Neural cell (in vitro differentiated cells): ENCODE measurements around the gene PPME1. TPM values are rescaled to one million over a fixed set of nuclear protein-coding genes. Genes with fewer than 3 reads are reported as not detected.

Experiments used
- H2AFZ ChIP-seq: fragments of 200-600, 300-800 bp; sonication (generic), shearing (Covaris generic); 2 replicates; pipeline ENCODE4 v1.6.0; 2014; ENCODE audit warnings: low read depth, mild to moderate bottlenecking, antibody characterized with exemption, low read length, moderate library complexity
- H3F3A ChIP-seq: fragments of 200-600 bp; shearing (Covaris generic); 2 replicates; pipeline ENCODE4 v1.6.1; 2016; ENCODE audit warnings: mild to moderate bottlenecking, moderate library complexity, mixed read lengths, antibody characterized with exemption, low read length; ENCODE audit not compliant: insufficient read depth, poor library complexity, severe bottlenecking
- H3K27ac ChIP-seq: fragments of 200-600, 300-800 bp; sonication (generic), shearing (Covaris generic); 2 replicates; pipeline ENCODE4 v1.5.1; 2014; ENCODE audit warnings: mild to moderate bottlenecking, low read length, moderate library complexity
- H3K27me3 ChIP-seq: fragments of 300-800, 200-600 bp; sonication (generic), shearing (Covaris generic); 2 replicates; pipeline ENCODE4 v1.6.0; 2014; ENCODE audit warnings: mild to moderate bottlenecking, low read depth, low read length, moderate library complexity; ENCODE audit not compliant: insufficient read depth
- H3K36me3 ChIP-seq: fragments of 300-800, 200-600 bp; sonication (generic), shearing (Covaris generic); 2 replicates; pipeline ENCODE4 v1.5.1; 2014; ENCODE audit warnings: mild to moderate bottlenecking, antibody characterized with exemption, low read length, moderate library complexity; ENCODE audit not compliant: insufficient read depth
- H3K4me2 ChIP-seq: fragments of 300-800, 200-600 bp; sonication (generic), shearing (Covaris generic); 2 replicates; pipeline ENCODE4 v1.6.0; 2014; ENCODE audit warnings: mild to moderate bottlenecking, low read length
- H3K4me3 ChIP-seq: fragments of 300-800, 200-600 bp; sonication (generic), shearing (Covaris generic); 2 replicates; pipeline ENCODE4 v1.5.1; 2014; ENCODE audit warnings: mild to moderate bottlenecking, low read length, moderate library complexity
- H3K79me2 ChIP-seq: fragments of 200-600 bp; shearing (Covaris generic); replicated peaks from 2 replicates; pipeline ENCODE4 v1.6.0; 2014; ENCODE audit warnings: mild to moderate bottlenecking, low read length, moderate library complexity; ENCODE audit not compliant: insufficient read depth
- H3K9ac ChIP-seq: fragments of 300-800, 200-600 bp; sonication (generic), shearing (Covaris generic); 2 replicates; pipeline ENCODE4 v1.6.1; 2016; ENCODE audit warnings: mild to moderate bottlenecking, low read length, mixed read lengths
- H3K9me2 ChIP-seq: fragments of 200-600 bp; shearing (Covaris generic); 2 replicates; pipeline ENCODE4 v1.6.1; 2016; ENCODE audit warnings: mild to moderate bottlenecking, low read length, mixed read lengths; ENCODE audit not compliant: insufficient read depth
- H3K9me3 ChIP-seq: fragments of 200-600, 300-800 bp; sonication (generic), shearing (Covaris generic); 2 replicates; pipeline ENCODE4 v1.6.1; 2016; ENCODE audit warnings: mild to moderate bottlenecking, mixed run types, low read length, moderate library complexity, mixed read lengths
- H4K20me1 ChIP-seq: fragments of 200-600 bp; shearing (Covaris generic); 2 replicates; pipeline ENCODE4 v1.6.1; 2016; ENCODE audit warnings: mild to moderate bottlenecking, mixed run types; ENCODE audit not compliant: insufficient read depth
- EP300 ChIP-seq: fragments of 450-650 bp; conservative IDR thresholded peaks from 2 replicates; pipeline ENCODE4 v1.6.1; 2014; ENCODE audit warnings: antibody characterized with exemption, mild to moderate bottlenecking, moderate library complexity; ENCODE audit not compliant: poor library complexity, severe bottlenecking
- EZH2 ChIP-seq: fragments of 200-600, 300-800 bp; shearing (Covaris generic), sonication (generic); IDR thresholded peaks from 2 replicates; pipeline ENCODE4 v1.6.1; 2014; ENCODE audit warnings: antibody characterized with exemption, low read length, borderline replicate concordance, mild to moderate bottlenecking; ENCODE audit not compliant: insufficient read depth, poor library complexity, severe bottlenecking
- MXI1 ChIP-seq: fragments of 450-650 bp; conservative IDR thresholded peaks from 2 replicates; pipeline ENCODE4 v1.6.1; 2014; ENCODE audit warnings: antibody characterized with exemption, mild to moderate bottlenecking; ENCODE audit not compliant: poor library complexity, severe bottlenecking
- POLR2AphosphoS5 ChIP-seq: IDR thresholded peaks from 2 replicates; pipeline ENCODE4 v1.6.1; 2012
- RAD21 ChIP-seq: fragments of 450-650 bp; conservative IDR thresholded peaks from 2 replicates; pipeline ENCODE4 v1.6.1; 2014; ENCODE audit warnings: antibody characterized with exemption, mild to moderate bottlenecking, moderate library complexity
- SMC3 ChIP-seq: fragments of 450-650 bp; conservative IDR thresholded peaks from 2 replicates; pipeline ENCODE4 v1.6.1; 2014; ENCODE audit warnings: antibody characterized with exemption, mild to moderate bottlenecking, moderate library complexity; ENCODE audit not compliant: poor library complexity
- TAF1 ChIP-seq: IDR thresholded peaks from 2 replicates; pipeline ENCODE4 v1.6.1; 2012; ENCODE audit warnings: low read depth
- polyA plus RNA-seq: library from polyadenylated mRNA; depleted of rRNA; stranded (reverse); fragments of >200 nt; gene quantifications from 2 replicates; pipeline ENCODE4 v1.2.3, GENCODE V29; 2014
- small RNA-seq, 3 experiments: library from RNA; depleted of rRNA; stranded (forward); fragments of <200 nt; gene quantifications; one replicate each; pipeline ENCODE3, GENCODE V24; 2012
- TF ChIP-seq, protein P1 (sequence below): fragments of 450-650 bp; IDR thresholded peaks from 2 replicates; pipeline ENCODE4 v1.5.1; 2014; ENCODE audit warnings: antibody characterized with exemption, mild to moderate bottlenecking, moderate library complexity; ENCODE audit not compliant: poor library complexity, severe bottlenecking
- TF ChIP-seq, protein P2 (sequence below): IDR thresholded peaks from 2 replicates; pipeline ENCODE4 v1.6.1; 2012; ENCODE audit warnings: borderline replicate concordance

PPME1 gene
- polyA plus RNA-seq, 1 donor from 2014 or later: 49.5 TPM

DNA sequence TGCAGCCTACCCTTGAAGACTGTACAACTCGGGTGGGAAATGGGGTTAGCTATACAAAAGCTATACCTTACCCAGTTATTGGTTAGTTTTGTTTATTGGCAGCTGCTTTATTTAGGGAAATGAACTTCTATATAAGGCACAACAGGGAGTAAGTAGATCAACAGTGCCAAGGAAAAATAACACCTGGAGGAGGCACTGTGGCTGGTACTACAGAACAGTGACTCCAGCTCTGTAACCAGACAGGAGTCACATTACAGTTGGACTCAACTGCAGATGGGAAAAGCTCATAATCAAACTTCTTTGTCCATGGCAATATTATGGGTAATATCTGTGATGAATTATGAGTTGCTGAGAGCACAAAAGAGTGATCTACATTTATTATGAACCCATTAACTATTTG lies 126.4 kb downstream of the PPME1 start:
- Histone ChIP-seq H4K20me1 (no peaks in the 10 kb centered on the region), H2AFZ (no peak overlapping the region), H3F3A (no peaks in the 10 kb centered on the region), H3K9ac (no peak overlapping the region), H3K4me2 (no peak overlapping the region), H3K9me3 (no peaks in the 10 kb centered on the region), H3K4me3 (no peak overlapping the region), H3K27ac (no peak overlapping the region), H3K27me3 (no peaks in the 10 kb centered on the region), H3K36me3 (no peaks in the 10 kb centered on the region), H3K9me2 (no peaks in the 10 kb centered on the region), H3K79me2 (no peaks in the 10 kb centered on the region)
- no peak for TF ChIP-seq TAF1
- TF ChIP-seq, protein P1, sequence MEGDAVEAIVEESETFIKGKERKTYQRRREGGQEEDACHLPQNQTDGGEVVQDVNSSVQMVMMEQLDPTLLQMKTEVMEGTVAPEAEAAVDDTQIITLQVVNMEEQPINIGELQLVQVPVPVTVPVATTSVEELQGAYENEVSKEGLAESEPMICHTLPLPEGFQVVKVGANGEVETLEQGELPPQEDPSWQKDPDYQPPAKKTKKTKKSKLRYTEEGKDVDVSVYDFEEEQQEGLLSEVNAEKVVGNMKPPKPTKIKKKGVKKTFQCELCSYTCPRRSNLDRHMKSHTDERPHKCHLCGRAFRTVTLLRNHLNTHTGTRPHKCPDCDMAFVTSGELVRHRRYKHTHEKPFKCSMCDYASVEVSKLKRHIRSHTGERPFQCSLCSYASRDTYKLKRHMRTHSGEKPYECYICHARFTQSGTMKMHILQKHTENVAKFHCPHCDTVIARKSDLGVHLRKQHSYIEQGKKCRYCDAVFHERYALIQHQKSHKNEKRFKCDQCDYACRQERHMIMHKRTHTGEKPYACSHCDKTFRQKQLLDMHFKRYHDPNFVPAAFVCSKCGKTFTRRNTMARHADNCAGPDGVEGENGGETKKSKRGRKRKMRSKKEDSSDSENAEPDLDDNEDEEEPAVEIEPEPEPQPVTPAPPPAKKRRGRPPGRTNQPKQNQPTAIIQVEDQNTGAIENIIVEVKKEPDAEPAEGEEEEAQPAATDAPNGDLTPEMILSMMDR: no peak
- no peak for TF ChIP-seq EZH2
- TF ChIP-seq, protein P2, sequence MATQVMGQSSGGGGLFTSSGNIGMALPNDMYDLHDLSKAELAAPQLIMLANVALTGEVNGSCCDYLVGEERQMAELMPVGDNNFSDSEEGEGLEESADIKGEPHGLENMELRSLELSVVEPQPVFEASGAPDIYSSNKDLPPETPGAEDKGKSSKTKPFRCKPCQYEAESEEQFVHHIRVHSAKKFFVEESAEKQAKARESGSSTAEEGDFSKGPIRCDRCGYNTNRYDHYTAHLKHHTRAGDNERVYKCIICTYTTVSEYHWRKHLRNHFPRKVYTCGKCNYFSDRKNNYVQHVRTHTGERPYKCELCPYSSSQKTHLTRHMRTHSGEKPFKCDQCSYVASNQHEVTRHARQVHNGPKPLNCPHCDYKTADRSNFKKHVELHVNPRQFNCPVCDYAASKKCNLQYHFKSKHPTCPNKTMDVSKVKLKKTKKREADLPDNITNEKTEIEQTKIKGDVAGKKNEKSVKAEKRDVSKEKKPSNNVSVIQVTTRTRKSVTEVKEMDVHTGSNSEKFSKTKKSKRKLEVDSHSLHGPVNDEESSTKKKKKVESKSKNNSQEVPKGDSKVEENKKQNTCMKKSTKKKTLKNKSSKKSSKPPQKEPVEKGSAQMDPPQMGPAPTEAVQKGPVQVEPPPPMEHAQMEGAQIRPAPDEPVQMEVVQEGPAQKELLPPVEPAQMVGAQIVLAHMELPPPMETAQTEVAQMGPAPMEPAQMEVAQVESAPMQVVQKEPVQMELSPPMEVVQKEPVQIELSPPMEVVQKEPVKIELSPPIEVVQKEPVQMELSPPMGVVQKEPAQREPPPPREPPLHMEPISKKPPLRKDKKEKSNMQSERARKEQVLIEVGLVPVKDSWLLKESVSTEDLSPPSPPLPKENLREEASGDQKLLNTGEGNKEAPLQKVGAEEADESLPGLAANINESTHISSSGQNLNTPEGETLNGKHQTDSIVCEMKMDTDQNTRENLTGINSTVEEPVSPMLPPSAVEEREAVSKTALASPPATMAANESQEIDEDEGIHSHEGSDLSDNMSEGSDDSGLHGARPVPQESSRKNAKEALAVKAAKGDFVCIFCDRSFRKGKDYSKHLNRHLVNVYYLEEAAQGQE: no peak
- no peak for TF ChIP-seq EP300
- no peak for TF ChIP-seq POLR2AphosphoS5
- TF ChIP-seq MXI1: no peak
- TF ChIP-seq SMC3: no peak
- no peak for TF ChIP-seq RAD21

GRCh38 chr11:74299015-74299414 lies 127.9 kb downstream of the PPME1 start:
- H3F3A ChIP-seq: no peaks in the 10 kb centered on the region
- no peak overlapping the region for H3K4me3 ChIP-seq
- no peaks in the 10 kb centered on the region for H3K27me3 ChIP-seq
- H3K9ac ChIP-seq: no peak overlapping the region
- no peaks in the 10 kb centered on the region for H3K9me3 ChIP-seq
- H3K27ac ChIP-seq: no peak overlapping the region
- no peaks in the 10 kb centered on the region for H3K9me2 ChIP-seq
- H3K79me2 ChIP-seq: no peaks in the 10 kb centered on the region
- H2AFZ ChIP-seq: no peak overlapping the region
- H4K20me1 ChIP-seq: no peaks in the 10 kb centered on the region
- TF ChIP-seq TAF1: no peak
- TF ChIP-seq, protein P2: no peak
- no peaks in the 10 kb centered on the region for H3K36me3 ChIP-seq
- H3K4me2 ChIP-seq: no peak overlapping the region

Small RNA genes within 50 kb of the gene (small RNA-seq; reads per million reads assigned to genes)
- gene AP002392.1: 0 reads per million in 3 experiments
- 0 reads per million in 3 experiments for gene RF00409

Other genes with a start within 250 kb of the PPME1 start
- not detected in 2 replicates for gene DNAJB13, start 220.3 kb upstream of the PPME1 start, polyA plus RNA-seq
- gene UCP2, start 188.4 kb upstream of the PPME1 start, polyA plus RNA-seq: not detected in 2 replicates
- gene UCP3, start 162.2 kb upstream of the PPME1 start, polyA plus RNA-seq: 6.8 and 7.8 TPM in 2 replicates
- 11.4 and 13.2 TPM in 2 replicates for gene C2CD3, start 287 bp upstream of the PPME1 start, polyA plus RNA-seq
- not detected in 2 replicates for gene P4HA3, start 140.4 kb downstream of the PPME1 start, polyA plus RNA-seq
- gene PGM2L1, start 227.1 kb downstream of the PPME1 start, polyA plus RNA-seq: 89.2 and 95.0 TPM in 2 replicates